Parathyroid adenoma (tissue), 2 donors: Measurements from ENCODE around the gene MTHFD2.

Source experiments
- H2AFZ ChIP-seq: fragments of 300-600 bp; sonication (generic); one replicate; pipeline ENCODE4 v1.7.0; 2017; ENCODE audit warnings: antibody characterized with exemption, mild to moderate bottlenecking
- H3K27ac ChIP-seq: fragments of 300-600 bp; sonication (generic); one replicate; pipeline ENCODE4 v1.7.0; 2017
- H3K27me3 ChIP-seq: fragments of 300-600 bp; sonication (generic); one replicate; pipeline ENCODE4 v1.7.0; 2017; ENCODE audit warnings: low read length; ENCODE audit not compliant: control insufficient read depth, insufficient read depth
- H3K36me3 ChIP-seq: fragments of 300-600 bp; sonication (generic); one replicate; pipeline ENCODE4 v1.7.0; 2017; ENCODE audit warnings: low read length; ENCODE audit not compliant: control insufficient read depth, insufficient read depth
- H3K4me1 ChIP-seq: fragments of 300-600 bp; sonication (generic); one replicate; pipeline ENCODE4 v1.7.0; 2017; ENCODE audit warnings: control low read depth
- H3K4me2 ChIP-seq: fragments of 300-600 bp; sonication (generic); one replicate; pipeline ENCODE4 v1.7.0; 2017; ENCODE audit warnings: low read length
- H3K4me3 ChIP-seq: fragments of 300-600 bp; sonication (generic); one replicate; pipeline ENCODE4 v1.7.0; 2017; ENCODE audit warnings: low read depth, low read length
- H3K79me2 ChIP-seq: fragments of 300-600 bp; sonication (generic); one replicate; pipeline ENCODE4 v1.7.0; 2017; ENCODE audit warnings: control low read depth
- H3K9ac ChIP-seq: fragments of 300-600 bp; sonication (generic); one replicate; pipeline ENCODE4 v1.7.0; 2017; ENCODE audit warnings: mild to moderate bottlenecking
- H3K9me3 ChIP-seq: fragments of 300-600 bp; sonication (generic); one replicate; pipeline ENCODE4 v1.7.0; 2017; ENCODE audit warnings: low read length; ENCODE audit not compliant: control insufficient read depth
- TF ChIP-seq, protein P1 (sequence below): fragments of 300-600 bp; sonication (generic); IDR thresholded peaks from one replicate; pipeline ENCODE4 v1.7.0; 2017; ENCODE audit warnings: antibody characterized with exemption, mild to moderate bottlenecking
- donor health status: primary hyperparathyroidism.

The MTHFD2 gene

DNA sequence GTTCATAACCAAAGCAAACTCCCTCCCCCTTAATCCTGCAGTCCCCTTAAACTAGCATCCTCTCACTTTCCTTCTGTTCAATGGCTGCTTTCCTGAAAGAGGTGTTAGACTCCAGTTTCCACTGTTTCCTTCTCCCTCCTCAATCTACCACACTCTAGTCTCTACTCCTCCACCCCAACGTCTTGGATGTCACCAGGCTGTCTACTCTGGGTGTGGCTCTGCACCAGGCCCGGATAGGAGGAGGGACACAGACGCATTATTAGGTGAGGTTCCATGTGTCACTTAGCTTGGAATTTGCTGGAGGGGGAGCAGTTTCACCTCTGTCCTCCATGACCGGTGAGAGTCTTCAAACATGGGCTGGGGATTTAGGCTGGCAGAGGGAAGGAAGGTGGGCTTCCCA, 61.3 kb downstream of the MTHFD2 start:
- no peak overlapping the region for H3K27ac ChIP-seq
- H3K79me2 ChIP-seq = no peaks in the 10 kb centered on the region
- H3K4me1 ChIP-seq = no peaks in the 10 kb centered on the region
- no peaks in the 10 kb centered on the region for H3K9me3 ChIP-seq
- TF ChIP-seq, protein P1, sequence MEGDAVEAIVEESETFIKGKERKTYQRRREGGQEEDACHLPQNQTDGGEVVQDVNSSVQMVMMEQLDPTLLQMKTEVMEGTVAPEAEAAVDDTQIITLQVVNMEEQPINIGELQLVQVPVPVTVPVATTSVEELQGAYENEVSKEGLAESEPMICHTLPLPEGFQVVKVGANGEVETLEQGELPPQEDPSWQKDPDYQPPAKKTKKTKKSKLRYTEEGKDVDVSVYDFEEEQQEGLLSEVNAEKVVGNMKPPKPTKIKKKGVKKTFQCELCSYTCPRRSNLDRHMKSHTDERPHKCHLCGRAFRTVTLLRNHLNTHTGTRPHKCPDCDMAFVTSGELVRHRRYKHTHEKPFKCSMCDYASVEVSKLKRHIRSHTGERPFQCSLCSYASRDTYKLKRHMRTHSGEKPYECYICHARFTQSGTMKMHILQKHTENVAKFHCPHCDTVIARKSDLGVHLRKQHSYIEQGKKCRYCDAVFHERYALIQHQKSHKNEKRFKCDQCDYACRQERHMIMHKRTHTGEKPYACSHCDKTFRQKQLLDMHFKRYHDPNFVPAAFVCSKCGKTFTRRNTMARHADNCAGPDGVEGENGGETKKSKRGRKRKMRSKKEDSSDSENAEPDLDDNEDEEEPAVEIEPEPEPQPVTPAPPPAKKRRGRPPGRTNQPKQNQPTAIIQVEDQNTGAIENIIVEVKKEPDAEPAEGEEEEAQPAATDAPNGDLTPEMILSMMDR = no peak
- H3K9ac ChIP-seq = no peak overlapping the region
- no peaks in the 10 kb centered on the region for H3K36me3 ChIP-seq
- no peak overlapping the region for H3K4me2 ChIP-seq
- no peaks in the 10 kb centered on the region for H3K27me3 ChIP-seq
- no peak overlapping the region for H2AFZ ChIP-seq
- no peak overlapping the region for H3K4me3 ChIP-seq

DNA sequence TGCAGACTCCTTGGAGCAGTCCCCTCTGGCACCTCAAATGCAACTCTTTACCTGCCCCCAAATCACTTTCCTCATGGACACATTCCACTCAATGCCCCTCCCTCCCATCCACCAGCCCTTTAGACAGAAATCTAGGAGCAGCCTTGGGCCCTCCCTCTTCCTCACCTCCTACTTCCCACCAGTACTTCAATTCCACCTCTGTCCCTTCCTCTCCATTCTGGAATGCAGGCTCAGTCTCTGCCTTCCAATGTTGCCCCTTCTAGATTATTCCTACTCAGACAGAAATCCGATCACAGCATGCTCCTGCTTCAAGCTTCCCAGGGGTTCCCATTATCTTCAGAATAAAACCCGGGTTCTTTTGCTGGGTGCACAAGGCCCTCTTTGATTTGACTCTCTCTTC, 62.1 kb downstream of the MTHFD2 start:
- Histone ChIP-seq H2AFZ (no peak overlapping the region), H3K4me1 (no peaks in the 10 kb centered on the region), H3K27ac (no peak overlapping the region), H3K79me2 (no peaks in the 10 kb centered on the region), H3K36me3 (no peaks in the 10 kb centered on the region), H3K27me3 (no peaks in the 10 kb centered on the region), H3K9me3 (no peaks in the 10 kb centered on the region), H3K4me3 (no peak overlapping the region), H3K4me2 (no peak overlapping the region), H3K9ac (no peak overlapping the region)
- TF ChIP-seq, protein P1 = no peak

DNA sequence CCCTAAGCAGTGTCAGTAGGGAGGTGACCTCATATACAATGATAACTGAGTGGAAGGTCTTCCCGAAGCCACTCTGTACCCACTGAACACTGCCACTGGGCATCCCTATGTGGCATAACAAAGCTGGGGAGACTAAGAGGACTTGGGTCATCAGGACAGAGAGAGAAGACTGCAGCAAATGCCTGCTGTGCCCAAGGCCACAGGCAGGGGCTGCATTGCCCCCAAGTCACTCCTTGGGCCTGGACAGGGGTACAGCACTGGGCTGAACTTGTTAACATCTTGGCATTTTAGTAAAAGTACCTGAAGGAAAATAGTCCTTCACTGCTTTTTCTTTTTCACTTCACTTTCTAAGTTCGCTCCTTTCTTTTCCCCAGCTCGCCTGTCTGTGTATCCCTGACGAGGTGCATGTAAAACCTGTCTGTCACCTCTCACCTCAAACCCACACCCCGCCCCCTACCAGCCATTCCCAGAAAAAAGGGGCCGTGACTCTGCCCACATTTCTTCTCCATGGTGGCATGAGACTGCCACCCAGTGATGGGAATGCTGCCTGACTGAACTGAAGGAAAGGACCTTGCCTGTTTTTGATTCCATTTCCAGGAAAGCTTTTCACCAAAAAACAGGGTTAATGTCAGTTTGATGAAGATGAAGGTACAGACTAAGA, 62.9 kb downstream of the MTHFD2 start:
- H3K27ac ChIP-seq = no peak overlapping the region

DNA sequence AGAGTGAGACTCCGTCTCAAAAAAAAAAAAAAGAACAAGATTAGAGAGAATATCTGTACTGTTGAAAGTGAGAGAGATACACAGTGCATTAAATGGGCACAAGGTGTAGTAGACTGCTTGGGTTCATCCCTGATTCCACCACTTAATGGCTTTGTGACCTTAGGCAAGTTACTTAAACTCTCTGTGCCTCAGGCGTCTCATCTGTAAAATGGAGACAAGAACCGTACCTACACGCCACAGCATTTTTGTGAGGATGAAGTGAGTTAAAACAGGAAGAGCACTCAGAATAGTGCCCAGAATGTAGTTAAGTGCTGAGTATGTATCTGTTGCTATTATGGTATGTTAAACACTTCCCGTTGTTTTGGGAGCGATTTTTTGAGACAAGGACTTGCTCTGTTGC, 64.3 kb downstream of the MTHFD2 start:
- TF ChIP-seq, protein P1 = no peak
- no peak overlapping the region for H3K9ac ChIP-seq
- no peak overlapping the region for H3K27ac ChIP-seq
- no peaks in the 10 kb centered on the region for H3K4me1 ChIP-seq
- H3K4me3 ChIP-seq = no peak overlapping the region
- no peak overlapping the region for H2AFZ ChIP-seq
- H3K4me2 ChIP-seq = no peak overlapping the region
- peaks cover 2% of the 10 kb centered on the region for H3K79me2 ChIP-seq
- H3K9me3 ChIP-seq = no peaks in the 10 kb centered on the region
- H3K27me3 ChIP-seq = no peaks in the 10 kb centered on the region
- H3K36me3 ChIP-seq = no peaks in the 10 kb centered on the region

More for the DNA sequence above, 62.9 kb downstream of the MTHFD2 start:
- no peak overlapping the region for H3K4me3 ChIP-seq
- H3K36me3 ChIP-seq = no peaks in the 10 kb centered on the region
- H3K79me2 ChIP-seq = peaks cover under 1% of the 10 kb centered on the region
- no peaks in the 10 kb centered on the region for H3K4me1 ChIP-seq
- no peak overlapping the region for H3K9ac ChIP-seq
- TF ChIP-seq, protein P1 = peak; percentile 23
- H3K9me3 ChIP-seq = no peaks in the 10 kb centered on the region
- H3K4me2 ChIP-seq = no peak overlapping the region
- H3K27me3 ChIP-seq = no peaks in the 10 kb centered on the region
- no peak overlapping the region for H2AFZ ChIP-seq

DNA sequence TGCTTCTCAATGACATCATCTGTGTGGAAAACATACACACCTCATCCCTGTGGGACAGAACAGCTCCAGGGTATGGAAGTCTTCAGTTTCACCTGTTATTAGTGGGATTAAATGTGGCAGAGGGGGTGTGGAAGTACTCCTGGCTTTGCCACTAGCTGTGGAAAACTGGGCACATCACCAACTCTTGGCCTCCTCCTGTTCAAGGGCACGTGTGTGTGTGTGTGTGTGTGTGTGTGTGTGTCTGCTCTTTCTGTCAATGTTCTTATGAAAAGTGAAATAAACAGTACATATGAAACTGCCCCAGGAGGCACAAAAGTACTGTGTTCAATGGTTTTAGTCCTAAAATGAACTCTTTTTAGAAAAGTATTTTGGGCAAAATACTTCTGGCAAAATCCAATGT, 65.9 kb downstream of the MTHFD2 start:
- H3K4me2 ChIP-seq = no peak overlapping the region
- no peak overlapping the region for H3K4me3 ChIP-seq
- no peaks in the 10 kb centered on the region for H3K36me3 ChIP-seq

More for the DNA sequence above, 65.9 kb downstream of the MTHFD2 start:
- H3K27me3 ChIP-seq = no peaks in the 10 kb centered on the region
- TF ChIP-seq, protein P1 = no peak
- H3K27ac ChIP-seq = no peak overlapping the region
- H3K9ac ChIP-seq = no peak overlapping the region
- H3K9me3 ChIP-seq = no peaks in the 10 kb centered on the region
- H3K4me1 ChIP-seq = no peaks in the 10 kb centered on the region
- H2AFZ ChIP-seq = no peak overlapping the region
- H3K79me2 ChIP-seq = peaks cover 2% of the 10 kb centered on the region
